Breast epithelium (tissue), 4 donors: ENCODE data around the gene VSTM2B. TPM values are rescaled to one million over a fixed set of nuclear protein-coding genes. Genes with fewer than 3 reads are reported as not detected.

Experiments used
- DNase-seq, 2 donors: peaks; one replicate each; pipeline ENCODE4 v3.0.0-alpha.2; 2019; ENCODE audit warnings: low spot score in 2 of 2
- H3K27ac ChIP-seq, 2 donors: fragments of 200-600 bp; sonication (generic) in 1 of 2; one replicate each; pipeline ENCODE4 v1.5.1; 2016 to 2019; ENCODE audit warnings: mild to moderate bottlenecking in 1 of 2
- H3K27me3 ChIP-seq, 2 donors: fragments of 200-600 bp; sonication (generic) in 1 of 2; one replicate each; pipeline versions ENCODE4 v1.5.1 to v1.6.0; 2017 to 2019; ENCODE audit warnings: control low read depth in 1 of 2, mild to moderate bottlenecking in 1 of 2
- H3K36me3 ChIP-seq: fragments of 200-600 bp; one replicate; pipeline ENCODE4 v1.5.1; 2019
- H3K4me1 ChIP-seq, 2 donors: fragments of 200-600 bp; sonication (generic); one replicate each; pipeline ENCODE4 v1.5.1; 2016 to 2019; ENCODE audit warnings: control low read depth in 1 of 2
- H3K4me3 ChIP-seq, 3 donors: fragments of 200-600 bp; sonication (generic); 1 replicate in 2 of 3; 2 replicates in 1 of 3; pipeline ENCODE4 v1.5.1; 2016 to 2019; ENCODE audit warnings: mild to moderate bottlenecking in 3 of 3, moderate library complexity in 2 of 3
- H3K9me3 ChIP-seq, 2 donors: fragments of 200-600 bp; sonication (generic) in 1 of 2; one replicate each; pipeline ENCODE4 v1.5.1; 2016 to 2019; ENCODE audit warnings: control low read depth in 1 of 2
- CTCF ChIP-seq, 3 donors: fragments of 450-650 bp; IDR thresholded peaks; one replicate each; pipeline ENCODE4 v1.5.1; 2016 to 2017; ENCODE audit warnings: antibody characterized with exemption in 3 of 3, mild to moderate bottlenecking in 3 of 3, moderate library complexity in 3 of 3
- POLR2A ChIP-seq: fragments of 450-650 bp; IDR thresholded peaks from one replicate; pipeline ENCODE4 v1.6.1; 2016; ENCODE audit warnings: antibody characterized with exemption, mild to moderate bottlenecking, moderate library complexity
- POLR2AphosphoS5 ChIP-seq, 3 donors: sonication (generic); formaldehyde crosslinking; IDR thresholded peaks; one replicate each; pipeline ENCODE4 v1.6.1; 2017; ENCODE audit warnings: antibody characterized with exemption in 3 of 3
- intact Hi-C: fragments of 100-400 bp; cut with DNase I; formaldehyde crosslinking; loops from one replicate; pipeline ENCODE4 v1.15.1; 2023; ENCODE audit warnings: low total_unique reads
- total RNA-seq, 3 donors: library from RNA; depleted of rRNA; stranded (reverse); fragments of >200 nt; gene quantifications; one replicate each; pipeline ENCODE4 v1.1.0, GENCODE V29; 2016

The VSTM2B gene
- total RNA-seq, 3 donors from 2014 or later: not detected

- Histone ChIP-seq H3K4me3 (no peak overlapping the region), H3K27ac (no peak overlapping the region), H3K4me1 (no peaks in the 10 kb centered on the region), H3K9me3 (no peaks in the 10 kb centered on the region), H3K36me3 (no peaks in the 10 kb centered on the region), H3K27me3 (peaks cover 0 to 83% of the 10 kb centered on the region in 2 donors)
- no peak for TF ChIP-seq POLR2AphosphoS5 (IDR thresholded peaks at IDR 0.05)
- TF ChIP-seq POLR2A: no peak
- no peak for TF ChIP-seq CTCF (IDR thresholded peaks at IDR 0.05)
- intact Hi-C loops: no loop called here
- no peak for DNase-seq
Observed at GRCh38 chr19:29574510-29574909, 48.7 kb downstream of the VSTM2B start.

GRCh38 chr19:29576046-29576606 lies 50.3 kb downstream of the VSTM2B start:
- Histone ChIP-seq H3K4me1 (no peaks in the 10 kb centered on the region), H3K4me3 (no peak overlapping the region), H3K27ac (no peak overlapping the region), H3K27me3 (peaks cover 0 to 90% of the 10 kb centered on the region in 2 donors), H3K9me3 (peaks cover 0 to 3% of the 10 kb centered on the region in 2 donors), H3K36me3 (no peaks in the 10 kb centered on the region)
- intact Hi-C loops: no loop called here
- TF ChIP-seq CTCF (IDR thresholded peaks at IDR 0.05) (no peak), POLR2A (no peak), POLR2AphosphoS5 (IDR thresholded peaks at IDR 0.05) (no peak)
- peak in 1 of 2 donors; percentile 41 for DNase-seq

GRCh38 chr19:29576761-29577648 lies 51.2 kb downstream of the VSTM2B start:
- no peak for TF ChIP-seq POLR2AphosphoS5 (IDR thresholded peaks at IDR 0.05)
- TF ChIP-seq POLR2A: no peak
- H3K9me3 ChIP-seq: peaks cover 0 to 10% of the 10 kb centered on the region in 2 donors
- peak in 1 of 2 donors; percentile 17 for DNase-seq
- no peaks in the 10 kb centered on the region for H3K4me1 ChIP-seq
- H3K36me3 ChIP-seq: no peaks in the 10 kb centered on the region
- no peak overlapping the region for H3K4me3 ChIP-seq
- peaks cover 0 to 81% of the 10 kb centered on the region in 2 donors for H3K27me3 ChIP-seq
- H3K27ac ChIP-seq: no peak overlapping the region
- intact Hi-C loops: no loop called here

- Histone ChIP-seq H3K4me3 (no peak overlapping the region), H3K9me3 (peaks cover 0 to 10% of the 10 kb centered on the region in 2 donors), H3K27ac (no peak overlapping the region), H3K4me1 (no peaks in the 10 kb centered on the region), H3K36me3 (no peaks in the 10 kb centered on the region), H3K27me3 (peaks cover 0 to 75% of the 10 kb centered on the region in 2 donors)
- intact Hi-C loops: no loop called here
- TF ChIP-seq CTCF (IDR thresholded peaks at IDR 0.05) (no peak), POLR2AphosphoS5 (IDR thresholded peaks at IDR 0.05) (no peak), POLR2A (no peak)
- DNase-seq: no peak
Observed at GRCh38 chr19:29577649-29577963, 51.8 kb downstream of the VSTM2B start.

- DNase-seq: no peak
- H3K36me3 ChIP-seq: no peaks in the 10 kb centered on the region
- no peak for TF ChIP-seq CTCF (IDR thresholded peaks at IDR 0.05)
- TF ChIP-seq POLR2A: no peak
- TF ChIP-seq POLR2AphosphoS5 (IDR thresholded peaks at IDR 0.05): no peak
- no peak overlapping the region for H3K4me3 ChIP-seq
- peaks cover 0 to 10% of the 10 kb centered on the region in 2 donors for H3K9me3 ChIP-seq
- peaks cover 0 to 73% of the 10 kb centered on the region in 2 donors for H3K27me3 ChIP-seq
- no peaks in the 10 kb centered on the region for H3K4me1 ChIP-seq
- intact Hi-C loops: no loop called here
- H3K27ac ChIP-seq: no peak overlapping the region
Observed at GRCh38 chr19:29578349-29578748, 52.6 kb downstream of the VSTM2B start.
